Stimulated activated CD8-positive, alpha-beta memory T cell treated with anti-CD3 and anti-CD28 coated beads, Interleukin-2, amount 100 ng/mL, for 1 hour (primary cell): ENCODE data around the gene SKA1.
"Not testable (repeated sequence)": the region's sequence is repeated elsewhere in the genome, so short reads cannot be mapped to it uniquely, and the experiment has no call there.

Experiments used
- DNase-seq, 2 donors: peaks; one replicate each; pipeline ENCODE4 v3.0.0-alpha.2; 2020; ENCODE audit warnings: low read depth in 2 of 2

SKA1 gene

DNA sequence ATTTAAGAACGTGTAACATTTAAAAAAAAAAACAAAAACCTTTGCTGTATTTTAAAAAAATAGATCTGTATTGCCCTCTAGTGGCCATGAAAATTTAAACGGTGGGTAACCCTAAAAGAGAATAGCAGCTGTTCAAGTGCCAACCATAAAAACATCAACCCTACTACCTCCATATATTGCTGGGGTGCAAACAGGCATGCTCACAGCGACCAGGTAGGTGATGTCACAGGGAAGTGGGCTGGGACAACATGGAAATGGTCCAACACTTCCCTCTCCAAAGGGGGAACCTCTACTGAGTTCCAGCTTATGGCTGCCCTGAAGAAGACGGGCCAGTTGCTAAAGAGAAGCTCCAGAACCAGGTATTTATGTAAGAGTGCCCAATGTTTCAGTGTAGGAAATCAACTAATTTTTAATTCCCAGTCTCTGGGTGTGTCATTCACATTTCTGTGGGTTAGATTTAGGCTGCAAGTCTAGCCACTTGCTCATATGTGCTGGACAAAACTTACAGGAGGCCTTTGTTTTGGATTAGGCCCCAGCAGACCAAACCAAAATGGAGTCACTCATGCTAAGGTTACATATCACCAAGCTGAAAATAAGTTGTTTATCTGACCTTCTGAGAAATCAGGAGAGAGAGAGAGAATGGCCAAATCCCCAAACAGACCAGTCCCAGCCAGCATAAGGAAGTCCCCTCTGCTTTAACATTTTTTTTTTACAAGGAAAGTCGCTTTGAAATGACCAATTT lies 54.5 kb downstream of the SKA1 start:
- no peak for DNase-seq

DNA sequence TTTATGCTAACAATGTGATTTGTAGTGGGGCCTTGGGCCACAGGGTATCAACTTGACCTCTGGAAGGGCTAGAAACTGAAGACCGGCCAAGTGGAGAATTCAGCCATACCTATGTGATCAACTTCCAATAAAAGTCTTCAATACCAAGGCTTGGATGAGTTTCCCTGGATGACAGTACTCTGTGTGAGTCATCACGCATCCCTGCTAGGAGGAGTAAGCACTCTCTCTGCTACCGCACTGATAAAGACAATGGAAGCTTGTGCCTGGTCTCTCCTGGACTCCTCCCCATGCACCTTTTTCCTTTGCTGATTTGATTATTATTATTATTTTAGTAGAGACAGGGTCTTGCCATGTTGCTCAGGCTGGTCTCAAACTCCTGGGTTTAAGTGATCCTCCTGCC lies 58.1 kb downstream of the SKA1 start:
- DNase-seq, result no peak

DNA sequence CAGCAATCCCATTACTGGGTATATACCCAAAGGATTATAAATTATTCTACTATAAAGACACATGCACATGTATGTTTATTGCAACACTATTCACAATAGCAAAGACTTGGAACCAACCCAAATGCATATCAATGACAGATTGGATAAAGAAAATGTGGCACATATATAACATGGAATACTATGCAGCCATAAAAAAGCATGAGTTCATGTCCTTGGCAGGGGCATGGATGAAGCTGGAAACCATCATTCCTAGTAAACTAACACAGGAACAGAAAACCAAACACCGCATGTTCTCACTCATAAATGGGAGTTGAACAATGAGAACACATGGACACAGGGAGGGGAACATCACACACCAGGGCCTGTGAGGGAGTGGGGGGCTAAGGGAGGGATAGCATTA lies 61.9 kb downstream of the SKA1 start:
- not testable (repeated sequence) for DNase-seq

DNA sequence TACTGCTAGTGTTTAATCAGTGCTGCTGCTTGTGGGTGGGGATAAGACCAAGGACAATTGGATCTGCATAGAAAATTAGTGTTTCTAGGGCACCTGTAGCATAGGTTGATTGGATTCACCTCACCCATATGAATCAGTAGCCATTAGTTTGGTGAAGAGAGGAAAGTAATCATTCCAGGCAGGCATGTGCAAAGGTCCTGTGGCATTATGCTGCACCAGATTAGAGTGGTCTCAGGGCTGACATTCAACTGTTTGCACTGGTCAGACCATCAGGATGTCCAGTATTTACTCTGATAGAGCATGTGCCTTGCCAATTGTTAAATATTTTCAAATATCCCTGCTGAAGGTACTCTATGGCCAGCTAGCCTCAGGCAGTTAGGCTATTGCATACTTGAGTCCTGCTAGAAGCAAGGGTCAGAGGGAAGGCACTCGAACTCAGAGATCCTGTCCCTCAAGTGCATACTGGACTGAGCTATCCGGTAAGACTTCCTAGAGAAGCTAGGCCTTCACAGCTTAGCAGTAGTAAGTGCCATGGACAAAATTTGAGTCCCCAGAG lies 64.7 kb downstream of the SKA1 start:
- no peak for DNase-seq

DNA sequence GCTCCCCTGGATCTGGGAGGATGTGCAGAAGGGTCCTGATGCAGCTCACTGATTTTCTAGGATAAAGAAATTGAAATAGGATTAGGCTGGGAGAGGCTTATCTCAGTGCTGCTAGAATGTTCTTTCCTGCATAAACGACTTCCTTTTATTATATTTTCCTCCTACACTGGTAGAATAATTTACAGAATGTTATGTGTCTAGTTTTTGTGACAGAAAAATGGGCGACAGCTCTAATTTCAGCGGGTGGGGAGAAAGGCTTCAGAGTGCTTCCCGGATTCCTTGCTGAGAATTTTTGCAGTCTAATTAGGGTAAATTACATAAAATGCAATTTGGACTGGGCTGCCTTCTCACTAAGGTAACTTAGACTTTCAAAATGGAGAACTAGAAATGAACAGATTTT lies 66.2 kb downstream of the SKA1 start:
- DNase-seq, result no peak

DNA sequence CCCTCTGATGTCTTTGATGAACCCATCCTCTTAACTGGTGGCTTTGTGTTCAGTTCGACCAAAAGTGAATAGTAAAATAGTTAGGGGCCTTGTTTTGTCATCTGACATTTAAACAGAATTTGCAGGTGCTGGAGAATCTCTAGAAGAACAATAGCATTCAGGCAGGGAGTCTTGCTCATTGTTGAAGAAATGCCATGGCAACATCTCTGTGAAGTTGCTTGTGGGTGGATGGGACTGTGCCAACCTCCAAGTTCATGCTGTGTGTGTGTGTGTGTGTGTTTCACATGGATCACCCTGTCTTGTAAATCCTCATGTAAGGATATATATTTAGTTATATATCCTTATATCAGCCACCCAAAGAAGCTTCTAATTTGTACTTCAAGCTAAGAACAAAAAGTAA lies 66.7 kb downstream of the SKA1 start:
- no peak for DNase-seq
